ACC112 (cell line): ENCODE data around the gene SMU1.

Experiments
- H2AFZ ChIP-seq: fragments of 200-600 bp; sonication (generic); one replicate; pipeline ENCODE4 v1.6.0; 2017; ENCODE audit warnings: antibody characterized with exemption, low read length; ENCODE audit not compliant: unreplicated experiment
- H3K27ac ChIP-seq: fragments of 200-600 bp; sonication (generic); 2 replicates; pipeline ENCODE4 v1.5.1; 2014; ENCODE audit warnings: low read depth, mild to moderate bottlenecking, antibody characterized with exemption, low read length, moderate library complexity
- H3K27me3 ChIP-seq: fragments of 200-600 bp; sonication (generic); 2 replicates; pipeline ENCODE4 v1.6.1; 2014; ENCODE audit warnings: mild to moderate bottlenecking, antibody characterized with exemption, low read length, moderate library complexity, mixed read lengths; ENCODE audit not compliant: insufficient read depth
- H3K36me3 ChIP-seq: fragments of 200-600 bp; sonication (generic); 2 replicates; pipeline ENCODE4 v1.6.1; 2016; ENCODE audit warnings: mild to moderate bottlenecking, antibody characterized with exemption, low read length, moderate library complexity, mixed read lengths; ENCODE audit not compliant: insufficient read depth
- H3K4me1 ChIP-seq: fragments of 200-600 bp; sonication (generic); one replicate; pipeline ENCODE4 v1.6.1; 2016; ENCODE audit warnings: low read length, mixed read lengths; ENCODE audit not compliant: insufficient read depth, unreplicated experiment, control insufficient read depth
- H3K4me3 ChIP-seq: fragments of 200-600 bp; sonication (generic); 2 replicates; pipeline ENCODE4 v1.5.1; 2014; ENCODE audit warnings: mild to moderate bottlenecking, low read depth, low read length
- H3K79me2 ChIP-seq: fragments of 200-600 bp; sonication (generic); one replicate; pipeline ENCODE4 v1.6.0; 2016; ENCODE audit warnings: low read length; ENCODE audit not compliant: control insufficient read depth, unreplicated experiment, insufficient read depth

The SMU1 gene

DNA sequence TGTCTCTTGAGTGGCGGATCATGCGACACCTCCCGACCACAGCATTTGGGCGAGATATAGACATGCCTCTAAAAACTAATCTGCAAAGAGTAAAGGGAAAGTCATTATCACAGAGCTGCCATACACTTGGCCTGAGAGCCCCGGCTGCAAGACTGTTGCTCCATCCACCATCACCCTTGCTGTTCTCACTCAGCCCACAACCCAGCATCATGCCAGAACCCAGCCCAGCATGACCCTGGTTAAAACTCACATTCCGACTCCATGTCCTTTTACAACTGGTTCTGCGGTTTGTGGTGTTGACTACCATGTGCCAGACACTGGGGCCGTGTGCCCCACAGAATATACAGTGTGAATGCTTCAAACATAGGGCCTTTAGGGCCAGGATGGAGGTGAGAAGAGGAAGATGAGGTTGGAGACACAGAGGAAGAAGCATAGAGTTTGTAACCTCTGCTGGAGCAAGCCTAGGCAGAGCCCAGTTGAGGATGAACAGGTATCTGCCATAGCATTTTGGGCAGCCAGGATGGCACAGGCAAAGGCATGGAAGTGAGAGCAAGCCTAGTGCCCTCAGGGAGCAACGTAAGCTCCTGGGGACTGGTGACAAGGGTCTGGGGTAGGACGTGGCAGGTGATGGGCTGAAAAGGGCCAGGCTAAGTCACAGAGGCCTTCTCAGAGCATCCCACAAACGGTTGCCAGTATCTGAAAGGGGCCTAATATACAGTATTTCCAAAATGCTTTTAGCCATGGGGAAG is 37.5 kb upstream of the SMU1 start:
- no peaks in the 10 kb centered on the region for H3K27me3 ChIP-seq
- peaks cover 17% of the 10 kb centered on the region; the same call in 1 of the 2 replicates for H3K36me3 ChIP-seq
- H3K4me1 ChIP-seq, result peaks cover 12% of the 10 kb centered on the region
- H3K79me2 ChIP-seq, result no peaks in the 10 kb centered on the region
- no peak overlapping the region for H3K27ac ChIP-seq
- H2AFZ ChIP-seq, result no peak overlapping the region
- H3K4me3 ChIP-seq, result no peak overlapping the region

DNA sequence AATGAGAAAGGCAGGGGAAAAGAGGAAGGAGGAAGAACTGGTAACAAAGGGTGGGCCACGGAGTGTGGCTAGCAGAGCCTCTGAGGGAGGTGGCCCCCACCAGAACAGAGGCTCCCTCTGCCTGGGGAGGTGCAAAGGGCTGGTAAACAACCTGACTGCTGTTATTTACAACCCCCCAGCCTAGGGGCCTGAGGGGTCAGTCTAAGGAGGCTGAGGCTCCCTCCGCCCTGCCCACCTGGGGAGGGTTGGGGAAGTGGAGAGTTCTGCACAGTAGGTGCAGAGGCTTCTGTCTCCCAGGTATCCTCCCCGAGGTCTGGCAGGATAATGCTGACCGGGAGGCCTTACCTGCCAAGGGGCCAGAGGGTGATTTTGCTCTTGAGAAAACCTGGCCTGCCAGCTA is 35.6 kb upstream of the SMU1 start:
- Histone ChIP-seq H3K27ac (no peak overlapping the region), H3K27me3 (no peaks in the 10 kb centered on the region), H3K79me2 (no peaks in the 10 kb centered on the region), H3K36me3 (peaks cover 21% of the 10 kb centered on the region; the same call in 1 of the 2 replicates), H3K4me1 (peaks cover 11% of the 10 kb centered on the region), H3K4me3 (no peak overlapping the region), H2AFZ (no peak overlapping the region)

GRCh38 chr9:33111631-33112030 is 35.2 kb upstream of the SMU1 start:
- no peaks in the 10 kb centered on the region for H3K79me2 ChIP-seq
- no peak overlapping the region for H2AFZ ChIP-seq
- peaks cover 21% of the 10 kb centered on the region; the same call in 1 of the 2 replicates for H3K36me3 ChIP-seq
- H3K4me3 ChIP-seq, result no peak overlapping the region
- no peaks in the 10 kb centered on the region for H3K27me3 ChIP-seq
- H3K4me1 ChIP-seq, result peaks cover 13% of the 10 kb centered on the region
- no peak overlapping the region for H3K27ac ChIP-seq

DNA sequence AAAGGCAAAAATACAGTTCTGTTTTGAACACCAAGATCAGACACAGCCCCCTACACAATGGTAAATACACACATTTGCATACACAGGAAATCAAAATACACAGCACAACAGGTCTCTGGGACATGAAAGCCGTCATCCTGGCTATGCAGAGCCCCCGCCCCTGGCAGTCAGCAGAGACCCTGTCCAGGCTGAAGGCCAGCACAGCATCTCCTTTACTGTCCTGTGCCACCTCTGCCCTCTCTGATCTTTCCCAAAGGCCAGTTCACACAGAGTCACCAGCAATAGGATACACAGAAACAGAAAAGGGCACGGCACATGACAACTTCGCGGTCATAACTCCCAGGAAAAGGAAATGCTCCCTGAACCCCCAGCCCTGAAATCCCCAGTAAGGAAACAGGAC is 34.2 kb upstream of the SMU1 start:
- Histone ChIP-seq H3K36me3 (peaks cover 21% of the 10 kb centered on the region; the same call in 1 of the 2 replicates), H2AFZ (no peak overlapping the region), H3K27me3 (no peaks in the 10 kb centered on the region), H3K4me1 (peaks cover 22% of the 10 kb centered on the region), H3K27ac (no peak overlapping the region), H3K4me3 (no peak overlapping the region), H3K79me2 (no peaks in the 10 kb centered on the region)

DNA sequence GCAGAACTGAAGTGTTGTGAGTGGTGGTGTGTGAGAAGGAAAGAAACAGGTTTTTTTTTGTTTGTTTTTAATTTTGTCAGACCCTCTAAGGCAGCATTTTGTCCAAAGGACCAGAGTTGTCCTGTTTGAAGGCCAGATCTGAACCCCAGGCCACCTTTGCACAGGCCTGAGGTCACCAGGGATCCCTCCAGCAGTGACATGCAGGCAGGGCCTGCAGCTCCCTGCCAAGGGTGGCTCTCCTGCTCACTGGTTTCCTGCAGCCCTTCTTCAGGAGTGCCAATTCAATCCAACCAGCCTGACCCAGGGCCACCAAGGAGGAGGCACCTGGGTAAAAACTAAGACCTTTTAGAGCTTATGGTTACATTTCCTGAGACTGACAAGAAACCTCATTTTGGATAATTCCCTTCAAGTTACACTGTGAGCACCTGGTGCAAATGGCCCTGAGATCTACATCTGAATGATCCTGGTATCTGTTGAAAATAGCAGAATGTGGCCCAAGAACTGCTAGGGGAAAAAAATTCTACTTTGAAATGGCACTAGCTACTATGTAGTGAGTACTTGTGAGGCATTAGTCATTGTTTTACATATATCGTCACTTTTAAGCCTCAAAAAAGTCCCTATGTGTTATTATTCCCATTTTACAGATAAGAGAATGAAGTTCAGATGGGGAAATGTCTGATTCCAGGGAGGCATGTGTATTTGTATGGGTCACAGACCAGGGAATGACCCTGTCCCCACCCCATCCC is 33.5 kb upstream of the SMU1 start:
- Histone ChIP-seq H3K27me3 (no peaks in the 10 kb centered on the region), H3K4me3 (no peak overlapping the region), H2AFZ (no peak overlapping the region), H3K79me2 (no peaks in the 10 kb centered on the region), H3K27ac (no peak overlapping the region), H3K4me1 (peaks cover 27% of the 10 kb centered on the region), H3K36me3 (peaks cover 21% of the 10 kb centered on the region; the same call in 1 of the 2 replicates)

DNA sequence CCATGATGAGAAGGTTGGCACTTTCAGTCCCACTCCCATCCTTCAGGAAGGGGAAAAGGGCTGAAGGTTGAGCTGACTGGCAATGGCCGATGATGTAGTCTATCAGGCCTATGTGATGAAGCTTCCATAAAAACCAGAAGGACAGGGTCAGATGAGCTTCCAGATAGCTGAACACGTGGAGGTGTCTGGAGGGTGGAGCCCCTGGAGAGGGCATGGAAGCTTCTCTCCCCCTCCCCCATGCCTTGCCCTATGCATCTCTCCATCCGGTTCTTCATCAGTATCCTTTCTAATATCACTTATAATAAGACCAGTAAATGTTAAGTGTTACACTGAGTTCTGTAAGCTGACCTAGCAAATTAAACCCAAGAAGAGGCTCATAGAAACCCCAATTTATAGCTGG is 32.6 kb upstream of the SMU1 start:
- Histone ChIP-seq H3K27me3 (no peaks in the 10 kb centered on the region), H3K4me1 (peaks cover 32% of the 10 kb centered on the region), H2AFZ (no peak overlapping the region), H3K79me2 (no peaks in the 10 kb centered on the region), H3K4me3 (no peak overlapping the region), H3K36me3 (peaks cover 19% of the 10 kb centered on the region; the same call in 1 of the 2 replicates), H3K27ac (no peak overlapping the region)

GRCh38 chr9:33108472-33108871 is 32.0 kb upstream of the SMU1 start:
- H2AFZ ChIP-seq, result no peak overlapping the region
- H3K79me2 ChIP-seq, result no peaks in the 10 kb centered on the region
- peaks cover 13% of the 10 kb centered on the region; the same call in 1 of the 2 replicates for H3K36me3 ChIP-seq
- peaks cover 38% of the 10 kb centered on the region for H3K4me1 ChIP-seq
- no peaks in the 10 kb centered on the region for H3K27me3 ChIP-seq
- no peak overlapping the region for H3K27ac ChIP-seq
- H3K4me3 ChIP-seq, result no peak overlapping the region

GRCh38 chr9:33107762-33108161 is 31.3 kb upstream of the SMU1 start:
- no peak overlapping the region for H3K4me3 ChIP-seq
- no peak overlapping the region for H2AFZ ChIP-seq
- H3K4me1 ChIP-seq, result peaks cover 45% of the 10 kb centered on the region
- no peaks in the 10 kb centered on the region for H3K79me2 ChIP-seq
- no peaks in the 10 kb centered on the region for H3K27me3 ChIP-seq
- H3K27ac ChIP-seq, result peak overlapping the region; percentile 85
- H3K36me3 ChIP-seq, result peaks cover 6% of the 10 kb centered on the region; the same call in 1 of the 2 replicates

- peaks cover 6% of the 10 kb centered on the region; the same call in 1 of the 2 replicates for H3K36me3 ChIP-seq
- peaks cover 52% of the 10 kb centered on the region for H3K4me1 ChIP-seq
- no peaks in the 10 kb centered on the region for H3K79me2 ChIP-seq
- no peak overlapping the region for H2AFZ ChIP-seq
- H3K27me3 ChIP-seq, result no peaks in the 10 kb centered on the region
- peak overlapping the region; percentile 85 for H3K27ac ChIP-seq
- no peak overlapping the region for H3K4me3 ChIP-seq
Observed at GRCh38 chr9:33106827-33107621, 30.6 kb upstream of the SMU1 start.

GRCh38 chr9:33106372-33106771 is 29.9 kb upstream of the SMU1 start:
- no peak overlapping the region for H2AFZ ChIP-seq
- H3K4me3 ChIP-seq, result no peak overlapping the region
- no peaks in the 10 kb centered on the region for H3K79me2 ChIP-seq
- H3K36me3 ChIP-seq, result peaks cover 3% of the 10 kb centered on the region; the same call in 1 of the 2 replicates
- no peaks in the 10 kb centered on the region for H3K27me3 ChIP-seq
- H3K27ac ChIP-seq, result peak overlapping the region; percentile 85
- peaks cover 59% of the 10 kb centered on the region for H3K4me1 ChIP-seq
